ENCODE data around the gene MAPK11.

- TF ChIP-seq POU6F1 (CRISPR knock-in tag; IDR thresholded peaks at IDR 0.05; ENCODE audit: borderline replicate concordance, low read depth) (no peak), CSDC2 (CRISPR knock-in tag; IDR thresholded peaks at IDR 0.05) (no peak), ISL1 (CRISPR knock-in tag; IDR thresholded peaks at IDR 0.05) (no peak)
Observed at GRCh38 chr22:50268655-50269113, 1.5 kb downstream of the MAPK11 start.

Data from SK-N-SH treated with all-trans-retinoic acid at 6 μM for 48 hours (cell line).